H9 (cell line): ENCODE results near the gene SDK1. TPM values are rescaled to one million over a fixed set of nuclear protein-coding genes. Genes with fewer than 3 reads are reported as not detected.

Experiments
- DNase-seq: peaks from one replicate; pipeline ENCODE4 v3.0.0-alpha.2; 2017
- H2AFZ ChIP-seq: one replicate; pipeline ENCODE4 v1.6.1; 2013; ENCODE audit warnings: mild to moderate bottlenecking, low read length, control low read depth, moderate library complexity
- H2AK5ac ChIP-seq: 2 replicates; pipeline ENCODE4 v1.6.1; 2013; ENCODE audit warnings: low read length, control low read depth, mixed read lengths; ENCODE audit not compliant: insufficient read length
- H2BK120ac ChIP-seq: one replicate; pipeline ENCODE4 v1.6.1; 2013; ENCODE audit warnings: low read depth, mild to moderate bottlenecking, low read length, control low read depth, inconsistent platforms; ENCODE audit not compliant: poor library complexity, severe bottlenecking
- H2BK12ac ChIP-seq: 2 replicates; pipeline ENCODE4 v1.6.1; 2013; ENCODE audit warnings: low read length, control low read depth, mixed read lengths, low read depth; ENCODE audit not compliant: insufficient read length
- H2BK15ac ChIP-seq: 2 replicates; pipeline ENCODE4 v1.6.1; 2013; ENCODE audit warnings: low read depth, low read length, control low read depth
- H2BK20ac ChIP-seq: one replicate; pipeline ENCODE4 v1.6.1; 2013; ENCODE audit warnings: low read depth, mild to moderate bottlenecking, low read length, control low read depth, inconsistent platforms; ENCODE audit not compliant: poor library complexity, severe bottlenecking
- H2BK5ac ChIP-seq: 2 replicates; pipeline ENCODE4 v1.6.1; 2013; ENCODE audit warnings: low read length, control low read depth, mixed read lengths; ENCODE audit not compliant: insufficient read length
- H3K14ac ChIP-seq: 2 replicates; pipeline ENCODE4 v1.6.1; 2013; ENCODE audit warnings: low read length, control low read depth; ENCODE audit not compliant: insufficient read depth
- H3K18ac ChIP-seq: 2 replicates; pipeline ENCODE4 v1.6.1; 2013; ENCODE audit warnings: low read depth, mild to moderate bottlenecking, mixed read lengths, low read length, control low read depth; ENCODE audit not compliant: insufficient read length
- H3K23ac ChIP-seq: 2 replicates; pipeline ENCODE4 v1.6.1; 2013; ENCODE audit warnings: low read length, control low read depth, mixed read lengths, low read depth; ENCODE audit not compliant: insufficient read length
- H3K23me2 ChIP-seq: 2 replicates; pipeline ENCODE4 v1.6.1; 2013; ENCODE audit warnings: low read depth, mild to moderate bottlenecking, mixed read lengths, low read length, control low read depth; ENCODE audit not compliant: insufficient read length, poor library complexity, severe bottlenecking
- H3K27ac ChIP-seq: 2 replicates; pipeline ENCODE4 v1.5.1; 2013; ENCODE audit warnings: low read length, control low read depth, mixed read lengths, low read depth; ENCODE audit not compliant: insufficient read length
- H3K27me3 ChIP-seq: 2 replicates; pipeline ENCODE4 v1.6.1; 2013; ENCODE audit warnings: low read length, control low read depth, inconsistent platforms; ENCODE audit not compliant: insufficient read depth
- H3K4ac ChIP-seq: 2 replicates; pipeline ENCODE4 v1.6.1; 2013; ENCODE audit warnings: low read depth, mild to moderate bottlenecking, control low read depth, inconsistent platforms, low read length, moderate library complexity
- H3K4me1 ChIP-seq: 2 replicates; pipeline ENCODE4 v1.6.1; 2013; ENCODE audit warnings: low read length, control low read depth, inconsistent platforms; ENCODE audit not compliant: insufficient read depth
- H3K4me2 ChIP-seq: 2 replicates; pipeline ENCODE4 v1.6.1; 2013; ENCODE audit warnings: low read length, control low read depth, mixed read lengths; ENCODE audit not compliant: insufficient read length, insufficient read depth
- H3K56ac ChIP-seq: 2 replicates; pipeline ENCODE4 v1.6.1; 2013; ENCODE audit warnings: low read depth, mild to moderate bottlenecking, mixed read lengths, low read length, control low read depth; ENCODE audit not compliant: insufficient read length
- H3K79me1 ChIP-seq: 2 replicates; pipeline ENCODE4 v1.6.1; 2013; ENCODE audit warnings: low read depth, mild to moderate bottlenecking, moderate library complexity, low read length, control low read depth, inconsistent platforms; ENCODE audit not compliant: insufficient read depth, poor library complexity, severe bottlenecking
- H3K79me2 ChIP-seq: 2 replicates; pipeline ENCODE4 v1.6.1; 2013; ENCODE audit warnings: low read length, control low read depth, inconsistent platforms; ENCODE audit not compliant: insufficient read depth
- H3K9ac ChIP-seq: 2 replicates; pipeline ENCODE4 v1.6.1; 2013; ENCODE audit warnings: low read length, control low read depth, mixed read lengths; ENCODE audit not compliant: insufficient read length; ENCODE audit errors: extremely low read depth
- H3K9me3 ChIP-seq: one replicate; pipeline ENCODE4 v1.6.1; 2013; ENCODE audit warnings: low read depth, low read length, inconsistent platforms; ENCODE audit not compliant: control insufficient read depth
- H3T11ph ChIP-seq: one replicate; pipeline ENCODE4 v1.6.1; 2013; ENCODE audit warnings: mild to moderate bottlenecking, low read length, control low read depth, inconsistent platforms
- H4K20me1 ChIP-seq: one replicate; pipeline ENCODE4 v1.6.1; 2013; ENCODE audit not compliant: control insufficient read depth, insufficient read length, insufficient read depth
- H4K5ac ChIP-seq: 2 replicates; pipeline ENCODE4 v1.6.1; 2013; ENCODE audit warnings: low read depth, mild to moderate bottlenecking, mixed read lengths, low read length, control low read depth; ENCODE audit not compliant: insufficient read length
- H4K8ac ChIP-seq: replicated peaks from 2 replicates; pipeline ENCODE4 v1.6.1; 2013; ENCODE audit warnings: low read length, control low read depth, mixed read lengths, low read depth; ENCODE audit not compliant: insufficient read length
- H4K91ac ChIP-seq: 2 replicates; pipeline ENCODE4 v1.6.1; 2013; ENCODE audit warnings: low read depth, mild to moderate bottlenecking, moderate library complexity, mixed read lengths, low read length, control low read depth; ENCODE audit not compliant: insufficient read length
- H3K27ac Mint-ChIP-seq, 3 experiments: 2 replicates in 2 of 3; 3 replicates in 1 of 3; pipeline ENCODE4 v1.8.0; 2020 to 2021; ENCODE audit warnings: mixed read lengths in 3 of 3, mild to moderate bottlenecking in 1 of 3, moderate library complexity in 1 of 3
- H3K27me3 Mint-ChIP-seq: 2 replicates; pipeline ENCODE4 v1.8.0; 2021; ENCODE audit warnings: low read depth, mild to moderate bottlenecking, moderate library complexity, mixed read lengths
- H3K36me3 Mint-ChIP-seq, 3 experiments: 2 replicates in 2 of 3; 3 replicates in 1 of 3; pipeline ENCODE4 v1.8.0; 2020 to 2021; ENCODE audit warnings: low read depth in 3 of 3, mixed read lengths in 3 of 3; ENCODE audit not compliant: insufficient read depth in 1 of 3
- H3K4me1 Mint-ChIP-seq, 2 experiments: 2 replicates each; pipeline ENCODE4 v1.8.0; 2020; ENCODE audit warnings: mixed read lengths in 2 of 2
- H3K4me3 Mint-ChIP-seq, 2 experiments: 2 replicates in 1 of 2; 3 replicates in 1 of 2; pipeline ENCODE4 v1.8.0; 2020 to 2021; ENCODE audit warnings: mild to moderate bottlenecking in 2 of 2, mixed read lengths in 2 of 2, moderate library complexity in 1 of 2
- H3K9me3 Mint-ChIP-seq, 2 experiments: 2 replicates in 1 of 2; 3 replicates in 1 of 2; pipeline ENCODE4 v1.8.0; 2020; ENCODE audit warnings: mild to moderate bottlenecking in 2 of 2, mixed read lengths in 2 of 2, moderate library complexity in 1 of 2
- WGBS: extraction: QIAGEN DNeasy Blood & Tissue Kit; methylation state at CpG from one replicate; pipeline ENCODE4 v1.1.7; 2013; ENCODE audit warnings: missing lambda C conversion rate, low lambda C conversion rate, mixed read lengths; ENCODE audit not compliant: insufficient read length; ENCODE audit errors: extremely low coverage; 5-methylcytosine and 5-hydroxymethylcytosine counted together
- total RNA-seq: library from RNA; stranded (reverse); gene quantifications from 2 replicates; pipeline ENCODE4 v1.2.1, GENCODE V29; 2021
- TF ChIP-seq, protein P1 (sequence below): fragments of 200-600 bp; sonication (generic); conservative IDR thresholded peaks from 3 replicates; pipeline ENCODE4 v1.8.0; 2021; ENCODE audit warnings: antibody characterized with exemption, mild to moderate bottlenecking

Gene SDK1
- total RNA-seq, 1 experiment from 2014 or later, result 8.7 TPM

GRCh38 chr7:4109481-4110110, 808.5 kb downstream of the SDK1 start:
- H3K4me1 ChIP-seq, result no peaks in the 10 kb centered on the region
- no peak for DNase-seq
- no peaks in the 10 kb centered on the region for H3K27me3 ChIP-seq
- H3K9ac ChIP-seq, result no peak overlapping the region
- no peak overlapping the region for H4K5ac ChIP-seq
- Mint-ChIP-seq H3K36me3 (peaks cover 0 to 8% (median 3%) of the 10 kb centered on the region in 3 experiments; a peak in 4 of 7 replicates), H3K27me3 (peaks cover 2% of the 10 kb centered on the region), H3K27ac (peak overlapping the region in 2 of 3 experiments; percentile 46 to 53; a peak in 3 of 7 replicates), H3K4me1 (peaks cover 3 to 4% of the 10 kb centered on the region in 2 experiments), H3K9me3 (no peaks in the 10 kb centered on the region), H3K4me3 (no peak overlapping the region)
- H2BK5ac ChIP-seq, result no peak overlapping the region
- no peaks in the 10 kb centered on the region for H3K79me1 ChIP-seq
- no peak overlapping the region for H2BK20ac ChIP-seq
- no peak overlapping the region for H2AFZ ChIP-seq
- no peak overlapping the region for H3K56ac ChIP-seq
- no peak overlapping the region for H3K4ac ChIP-seq
- no peak overlapping the region for H3T11ph ChIP-seq
- peak overlapping the region; percentile 19; the same call in 1 of the 2 replicates for H3K14ac ChIP-seq
- H2BK120ac ChIP-seq, result no peak overlapping the region
- no peaks in the 10 kb centered on the region for H4K20me1 ChIP-seq
- no peak overlapping the region for H3K4me2 ChIP-seq
- no peak overlapping the region for H3K18ac ChIP-seq
- H4K91ac ChIP-seq, result no peak overlapping the region
- no peaks in the 10 kb centered on the region for H3K23me2 ChIP-seq
- no peaks in the 10 kb centered on the region for H3K9me3 ChIP-seq
- H3K27ac ChIP-seq, result no peak overlapping the region
- TF ChIP-seq, protein P1, sequence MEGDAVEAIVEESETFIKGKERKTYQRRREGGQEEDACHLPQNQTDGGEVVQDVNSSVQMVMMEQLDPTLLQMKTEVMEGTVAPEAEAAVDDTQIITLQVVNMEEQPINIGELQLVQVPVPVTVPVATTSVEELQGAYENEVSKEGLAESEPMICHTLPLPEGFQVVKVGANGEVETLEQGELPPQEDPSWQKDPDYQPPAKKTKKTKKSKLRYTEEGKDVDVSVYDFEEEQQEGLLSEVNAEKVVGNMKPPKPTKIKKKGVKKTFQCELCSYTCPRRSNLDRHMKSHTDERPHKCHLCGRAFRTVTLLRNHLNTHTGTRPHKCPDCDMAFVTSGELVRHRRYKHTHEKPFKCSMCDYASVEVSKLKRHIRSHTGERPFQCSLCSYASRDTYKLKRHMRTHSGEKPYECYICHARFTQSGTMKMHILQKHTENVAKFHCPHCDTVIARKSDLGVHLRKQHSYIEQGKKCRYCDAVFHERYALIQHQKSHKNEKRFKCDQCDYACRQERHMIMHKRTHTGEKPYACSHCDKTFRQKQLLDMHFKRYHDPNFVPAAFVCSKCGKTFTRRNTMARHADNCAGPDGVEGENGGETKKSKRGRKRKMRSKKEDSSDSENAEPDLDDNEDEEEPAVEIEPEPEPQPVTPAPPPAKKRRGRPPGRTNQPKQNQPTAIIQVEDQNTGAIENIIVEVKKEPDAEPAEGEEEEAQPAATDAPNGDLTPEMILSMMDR, result no peak
- H4K8ac ChIP-seq, result no peak overlapping the region
- no CpG with 5 or more reads among the region's 16 CpGs for WGBS
- H3K23ac ChIP-seq, result no peak overlapping the region
- H2BK12ac ChIP-seq, result no peak overlapping the region
- no peak overlapping the region for H2BK15ac ChIP-seq
- H2AK5ac ChIP-seq, result no peak overlapping the region
- H3K79me2 ChIP-seq, result no peaks in the 10 kb centered on the region
